SK-N-SH (cell line): ENCODE results near the gene PLVAP.

Source experiments
- CHD2 ChIP-seq: fragments of 150-350 bp; IDR thresholded peaks from 2 replicates; pipeline ENCODE4 v1.6.1; 2018; ENCODE audit warnings: low read length; ENCODE audit not compliant: partially characterized antibody
- EP300 ChIP-seq, 2 experiments: IDR thresholded peaks; 2 replicates each; pipeline versions ENCODE4 v1.4.0 to v1.6.1; 2012; ENCODE audit warnings: borderline replicate concordance in 1 of 2, low read depth in 1 of 2, low read length in 1 of 2
- GATA2 ChIP-seq: sonication (generic); formaldehyde crosslinking; IDR thresholded peaks from 2 replicates; pipeline ENCODE4 v1.5.0; 2020; ENCODE audit warnings: mild to moderate bottlenecking, missing genetic modification reagents
- MEF2A ChIP-seq: IDR thresholded peaks from 2 replicates; pipeline ENCODE4 v1.4.0; 2012; ENCODE audit warnings: low read depth, borderline replicate concordance
- RAD21 ChIP-seq: IDR thresholded peaks from 2 replicates; pipeline ENCODE4 v1.6.1; 2012; ENCODE audit warnings: mild to moderate bottlenecking, low read length
- RFX5 ChIP-seq: IDR thresholded peaks from 2 replicates; pipeline ENCODE4 v1.6.1; 2012; ENCODE audit warnings: mild to moderate bottlenecking, improper control_type of control experiment, low read length
- SIN3A ChIP-seq: IDR thresholded peaks from 2 replicates; pipeline ENCODE4 v1.6.1; 2012; ENCODE audit warnings: low read depth, mild to moderate bottlenecking, low read length, moderate library complexity, borderline replicate concordance
- YY1 ChIP-seq: IDR thresholded peaks from 2 replicates; pipeline ENCODE4 v1.4.0; 2012; ENCODE audit warnings: low read depth, mild to moderate bottlenecking
- TF ChIP-seq, protein P1 (sequence below): fragments of 200-600 bp; sonication (generic); IDR thresholded peaks from 2 replicates; pipeline ENCODE4 v1.6.1; 2017; ENCODE audit warnings: antibody characterized with exemption, mild to moderate bottlenecking, moderate library complexity

DNA sequence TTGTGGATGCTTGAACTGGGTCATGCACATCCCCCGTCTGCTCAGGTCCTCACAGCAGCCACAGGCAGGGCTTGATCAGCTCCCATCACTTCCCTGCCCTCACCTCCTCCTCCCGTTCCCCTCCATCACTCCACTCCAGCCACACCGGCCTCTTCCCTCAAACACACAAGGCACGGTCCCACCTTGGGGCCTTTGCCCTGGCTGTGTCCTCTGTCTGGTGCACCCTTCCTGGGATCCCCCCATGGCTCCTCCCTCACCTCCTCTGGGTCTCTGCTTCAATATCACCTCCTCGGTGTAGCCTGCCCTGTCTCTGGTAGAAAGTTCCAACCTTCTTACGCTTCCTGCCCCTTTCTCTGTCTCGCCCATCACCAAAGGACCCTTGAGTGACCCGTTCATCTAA is 23.8 kb downstream of the PLVAP start:
- no peak for TF ChIP-seq RAD21
- TF ChIP-seq, protein P1, sequence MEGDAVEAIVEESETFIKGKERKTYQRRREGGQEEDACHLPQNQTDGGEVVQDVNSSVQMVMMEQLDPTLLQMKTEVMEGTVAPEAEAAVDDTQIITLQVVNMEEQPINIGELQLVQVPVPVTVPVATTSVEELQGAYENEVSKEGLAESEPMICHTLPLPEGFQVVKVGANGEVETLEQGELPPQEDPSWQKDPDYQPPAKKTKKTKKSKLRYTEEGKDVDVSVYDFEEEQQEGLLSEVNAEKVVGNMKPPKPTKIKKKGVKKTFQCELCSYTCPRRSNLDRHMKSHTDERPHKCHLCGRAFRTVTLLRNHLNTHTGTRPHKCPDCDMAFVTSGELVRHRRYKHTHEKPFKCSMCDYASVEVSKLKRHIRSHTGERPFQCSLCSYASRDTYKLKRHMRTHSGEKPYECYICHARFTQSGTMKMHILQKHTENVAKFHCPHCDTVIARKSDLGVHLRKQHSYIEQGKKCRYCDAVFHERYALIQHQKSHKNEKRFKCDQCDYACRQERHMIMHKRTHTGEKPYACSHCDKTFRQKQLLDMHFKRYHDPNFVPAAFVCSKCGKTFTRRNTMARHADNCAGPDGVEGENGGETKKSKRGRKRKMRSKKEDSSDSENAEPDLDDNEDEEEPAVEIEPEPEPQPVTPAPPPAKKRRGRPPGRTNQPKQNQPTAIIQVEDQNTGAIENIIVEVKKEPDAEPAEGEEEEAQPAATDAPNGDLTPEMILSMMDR = no peak
- TF ChIP-seq YY1 = no peak
- no peak for TF ChIP-seq GATA2 (CRISPR knock-in tag)
- no peak for TF ChIP-seq CHD2
- no peak for TF ChIP-seq SIN3A
- no peak for TF ChIP-seq EP300 (IDR thresholded peaks at IDR 0.05; ENCODE audit: borderline replicate concordance in 1 of 2, low read depth in 1 of 2, low read length in 1 of 2)
- no peak for TF ChIP-seq RFX5
- TF ChIP-seq MEF2A = no peak
